ENCODE results near the gene BDH2.

Gene BDH2

GRCh38 chr4:103044183-103044582 lies 55.5 kb downstream of the BDH2 start:
- TF ChIP-seq POLR2AphosphoS5 (IDR thresholded peaks at IDR 0.05; ENCODE audit: low read depth, low read length) (no peak), TAF1 (IDR thresholded peaks at IDR 0.05; ENCODE audit: borderline replicate concordance, insufficient read depth, low read length) (no peak), FOXP2 (optimal IDR thresholded peaks at IDR 0.05; ENCODE audit: borderline replicate concordance, extremely low read depth, extremely low read length, insufficient read depth) (no peak), REST (IDR thresholded peaks at IDR 0.05; ENCODE audit: insufficient read depth in 1 of 2, low read depth in 2 of 2, low read length in 2 of 2) (no peak), SIN3A (IDR thresholded peaks at IDR 0.05; ENCODE audit: borderline replicate concordance, insufficient read depth, low read length) (no peak)

- TF ChIP-seq FOXP2 (optimal IDR thresholded peaks at IDR 0.05; ENCODE audit: borderline replicate concordance, extremely low read depth, extremely low read length, insufficient read depth) (no peak), SIN3A (IDR thresholded peaks at IDR 0.05; ENCODE audit: borderline replicate concordance, insufficient read depth, low read length) (no peak), REST (IDR thresholded peaks at IDR 0.05; ENCODE audit: insufficient read depth in 1 of 2, low read depth in 2 of 2, low read length in 2 of 2) (no peak), POLR2AphosphoS5 (IDR thresholded peaks at IDR 0.05; ENCODE audit: low read depth, low read length) (no peak), TAF1 (IDR thresholded peaks at IDR 0.05; ENCODE audit: borderline replicate concordance, insufficient read depth, low read length) (no peak)
Measured at GRCh38 chr4:103036169-103036568, 63.5 kb downstream of the BDH2 start.

- no peak for TF ChIP-seq SIN3A (IDR thresholded peaks at IDR 0.05; ENCODE audit: borderline replicate concordance, insufficient read depth, low read length)
- no peak for TF ChIP-seq TAF1 (IDR thresholded peaks at IDR 0.05; ENCODE audit: borderline replicate concordance, insufficient read depth, low read length)
- no peak for TF ChIP-seq FOXP2 (optimal IDR thresholded peaks at IDR 0.05; ENCODE audit: borderline replicate concordance, extremely low read depth, extremely low read length, insufficient read depth)
- no peak for TF ChIP-seq REST (IDR thresholded peaks at IDR 0.05; ENCODE audit: insufficient read depth in 1 of 2, low read depth in 2 of 2, low read length in 2 of 2)
- TF ChIP-seq POLR2AphosphoS5 (IDR thresholded peaks at IDR 0.05; ENCODE audit: low read depth, low read length): no peak
Measured at GRCh38 chr4:103032574-103032973, 67.1 kb downstream of the BDH2 start.

GRCh38 chr4:103030791-103031190 lies 68.8 kb downstream of the BDH2 start:
- no peak for TF ChIP-seq FOXP2 (optimal IDR thresholded peaks at IDR 0.05; ENCODE audit: borderline replicate concordance, extremely low read depth, extremely low read length, insufficient read depth)
- no peak for TF ChIP-seq POLR2AphosphoS5 (IDR thresholded peaks at IDR 0.05; ENCODE audit: low read depth, low read length)
- TF ChIP-seq REST (IDR thresholded peaks at IDR 0.05; ENCODE audit: insufficient read depth in 1 of 2, low read depth in 2 of 2, low read length in 2 of 2): no peak
- TF ChIP-seq SIN3A (IDR thresholded peaks at IDR 0.05; ENCODE audit: borderline replicate concordance, insufficient read depth, low read length): no peak
- no peak for TF ChIP-seq TAF1 (IDR thresholded peaks at IDR 0.05; ENCODE audit: borderline replicate concordance, insufficient read depth, low read length)

- no peak for TF ChIP-seq POLR2AphosphoS5 (IDR thresholded peaks at IDR 0.05; ENCODE audit: low read depth, low read length)
Measured at GRCh38 chr4:103029300-103029699, 70.3 kb downstream of the BDH2 start.

All from PFSK-1 (cell line).